AG08396 (cell line): ENCODE data around the gene CDK17.
A peak's percentile ranks its signal among the peaks of the same experiment; 100 is the strongest.
"Not testable (repeated sequence)": the region's sequence is repeated elsewhere in the genome, so short reads cannot be mapped to it uniquely, and the experiment has no call there.

Source experiments
- DNase-seq: peaks from one replicate; pipeline ENCODE4 v3.0.0; 2012; ENCODE audit warnings: low spot score, mixed read lengths

CDK17 gene

GRCh38 chr12:96417688-96418087 lies 17.4 kb upstream of the CDK17 start:
- not testable (repeated sequence) for DNase-seq

GRCh38 chr12:96416033-96416799 lies 16.0 kb upstream of the CDK17 start:
- no peak for DNase-seq

- DNase-seq: no peak
Measured at GRCh38 chr12:96414637-96415036, 14.4 kb upstream of the CDK17 start.

- DNase-seq: no peak
Measured at GRCh38 chr12:96412431-96412830, 12.2 kb upstream of the CDK17 start.

- no peak for DNase-seq
Measured at GRCh38 chr12:96409731-96410130, 9.5 kb upstream of the CDK17 start.

- DNase-seq: no peak
Measured at GRCh38 chr12:96408993-96409392, 8.8 kb upstream of the CDK17 start.

GRCh38 chr12:96407429-96408097 lies 7.3 kb upstream of the CDK17 start:
- DNase-seq: not testable (repeated sequence)

GRCh38 chr12:96404696-96405095 lies 4.5 kb upstream of the CDK17 start:
- no peak for DNase-seq

- no peak for DNase-seq
Measured at GRCh38 chr12:96403870-96404269, 3.6 kb upstream of the CDK17 start.

- DNase-seq: not testable (repeated sequence)
Measured at GRCh38 chr12:96402522-96402921, 2.3 kb upstream of the CDK17 start.

- DNase-seq: no peak
Measured at GRCh38 chr12:96402061-96402460, 1.8 kb upstream of the CDK17 start.

- DNase-seq: peak; percentile 66
Measured at GRCh38 chr12:96401076-96401871, 1.0 kb upstream of the CDK17 start.

- DNase-seq: no peak
Measured at GRCh38 chr12:96400631-96401075, 414 bp upstream of the CDK17 start.

GRCh38 chr12:96399120-96399918 lies 920 bp downstream of the CDK17 start:
- DNase-seq: peak; percentile 68

- DNase-seq: no peak
Measured at GRCh38 chr12:96398424-96399119, 1.7 kb downstream of the CDK17 start.

- DNase-seq: no peak
Measured at GRCh38 chr12:96397756-96398423, 2.3 kb downstream of the CDK17 start.

GRCh38 chr12:96396914-96397313 lies 3.3 kb downstream of the CDK17 start:
- no peak for DNase-seq

- DNase-seq: no peak
Measured at GRCh38 chr12:96396209-96396608, 4.0 kb downstream of the CDK17 start.

- DNase-seq: no peak
Measured at GRCh38 chr12:96395236-96395635, 5.0 kb downstream of the CDK17 start.

GRCh38 chr12:96393229-96393628 lies 7.0 kb downstream of the CDK17 start:
- not testable (repeated sequence) for DNase-seq

GRCh38 chr12:96392397-96392796 lies 7.8 kb downstream of the CDK17 start:
- no peak for DNase-seq
